Lower leg skin (tissue), 3 donors: ENCODE measurements around the gene EIF4G1.

Experiments used
- CTCF ChIP-seq, 3 donors: fragments of 450-650 bp; IDR thresholded peaks; one replicate each; pipeline ENCODE4 v1.5.1; 2016; ENCODE audit warnings: antibody characterized with exemption in 3 of 3, mild to moderate bottlenecking in 3 of 3, moderate library complexity in 2 of 3
- POLR2A ChIP-seq, 2 donors: fragments of 450-650 bp; IDR thresholded peaks; one replicate each; pipeline ENCODE4 v1.6.1; 2016 to 2017; ENCODE audit warnings: antibody characterized with exemption in 2 of 2, mild to moderate bottlenecking in 1 of 2, moderate library complexity in 1 of 2

GRCh38 chr3:184346480-184347190 lies 32.2 kb downstream of the EIF4G1 start:
- no peak for TF ChIP-seq CTCF (IDR thresholded peaks at IDR 0.05)
- TF ChIP-seq POLR2A (IDR thresholded peaks at IDR 0.05), result no peak
